ENCODE measurements around the gene DPYSL5.
"Not testable (repeated sequence)": the region's sequence is repeated elsewhere in the genome, so short reads cannot be mapped to it uniquely, and the experiment has no call there.

The DPYSL5 gene

DNA sequence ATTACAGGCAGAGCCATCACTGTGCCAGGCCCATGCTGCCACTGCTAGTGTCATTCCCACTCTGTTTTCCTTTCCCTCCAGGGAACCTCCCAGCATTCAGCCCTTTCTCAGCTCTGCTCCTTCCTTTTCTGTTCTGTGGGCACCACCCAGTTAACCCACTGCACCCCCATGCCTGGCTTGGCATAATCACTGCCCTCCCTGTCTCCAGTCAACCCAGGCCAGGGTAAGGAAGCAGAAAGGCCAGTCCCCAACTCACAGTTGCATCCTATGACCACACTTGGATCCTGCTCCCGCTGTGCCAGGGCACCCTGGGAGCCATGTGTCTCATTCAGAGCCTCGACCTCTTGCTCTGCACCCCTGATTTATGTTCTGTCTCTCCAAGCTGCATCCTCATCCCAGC, 32.2 kb downstream of the DPYSL5 start:
- Mint-ChIP-seq H3K27ac (no peak overlapping the region), H3K36me3 (no peaks in the 10 kb centered on the region), H3K9me3 (ENCODE audit: low read depth) (no peaks in the 10 kb centered on the region), H3K4me1 (ENCODE audit: low read depth) (no peaks in the 10 kb centered on the region), H3K27me3 (peaks cover 7% of the 10 kb centered on the region), H3K4me3 (no peak overlapping the region)

GRCh38 chr2:26880910-26881435, 33.0 kb downstream of the DPYSL5 start:
- Mint-ChIP-seq H3K36me3 (no peaks in the 10 kb centered on the region), H3K27ac (no peak overlapping the region), H3K4me1 (ENCODE audit: low read depth) (no peaks in the 10 kb centered on the region), H3K9me3 (ENCODE audit: low read depth) (no peaks in the 10 kb centered on the region), H3K4me3 (no peak overlapping the region), H3K27me3 (peaks cover 7% of the 10 kb centered on the region)

DNA sequence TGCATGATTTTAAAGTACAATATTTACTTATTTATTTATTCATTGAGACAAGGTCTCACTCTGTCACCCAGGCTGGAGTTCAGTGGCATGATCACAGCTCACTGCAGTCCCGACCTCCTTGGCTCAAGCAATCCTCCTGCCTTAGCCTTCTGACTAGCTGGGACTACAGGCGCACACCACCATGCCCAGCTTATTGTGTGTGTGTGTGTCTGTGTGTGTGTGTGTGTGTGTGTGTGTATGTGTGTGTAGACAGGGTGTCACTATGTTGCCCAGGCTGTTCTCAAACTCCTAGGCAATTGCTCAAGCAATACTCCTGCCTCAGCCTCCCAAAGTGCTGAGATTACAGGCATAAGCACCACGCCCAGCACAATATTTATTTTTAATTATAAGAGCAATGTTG, 34.3 kb downstream of the DPYSL5 start:
- H3K4me3 Mint-ChIP-seq, H3K36me3 Mint-ChIP-seq: not testable (repeated sequence)

DNA sequence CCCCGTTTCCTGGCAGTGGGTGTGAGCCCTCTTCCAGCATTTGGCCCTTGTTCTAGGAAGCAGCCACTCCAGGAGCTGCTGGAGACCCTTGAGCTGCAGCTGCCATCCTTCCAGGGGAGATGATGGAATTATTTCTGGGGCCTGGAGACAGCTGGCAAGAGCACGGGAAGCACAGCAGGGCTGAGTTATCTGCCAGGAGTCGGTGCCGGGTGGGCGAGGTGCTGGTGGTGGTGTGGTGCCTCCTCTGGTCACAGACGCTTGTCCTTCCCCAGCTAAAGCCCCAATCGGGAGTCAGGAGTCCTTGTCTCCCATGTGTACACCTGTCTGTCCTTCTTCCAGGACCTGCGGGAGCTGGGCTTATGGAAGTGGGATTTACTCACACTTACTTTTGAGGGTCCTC, 36.0 kb downstream of the DPYSL5 start:
- Mint-ChIP-seq H3K27me3 (peaks cover 7% of the 10 kb centered on the region), H3K36me3 (no peaks in the 10 kb centered on the region), H3K27ac (no peak overlapping the region), H3K4me3 (no peak overlapping the region), H3K4me1 (ENCODE audit: low read depth) (no peaks in the 10 kb centered on the region), H3K9me3 (ENCODE audit: low read depth) (no peaks in the 10 kb centered on the region)

More for the DNA sequence above, 34.3 kb downstream of the DPYSL5 start:
- not testable (repeated sequence) for H3K27me3 Mint-ChIP-seq; H3K9me3 Mint-ChIP-seq (ENCODE audit: low read depth); H3K27ac Mint-ChIP-seq; H3K4me1 Mint-ChIP-seq (ENCODE audit: low read depth)

- Mint-ChIP-seq H3K27ac (no peak overlapping the region), H3K27me3 (peaks cover 7% of the 10 kb centered on the region), H3K36me3 (no peaks in the 10 kb centered on the region), H3K9me3 (ENCODE audit: low read depth) (no peaks in the 10 kb centered on the region), H3K4me1 (ENCODE audit: low read depth) (no peaks in the 10 kb centered on the region), H3K4me3 (no peak overlapping the region)
These were observed 36.6 kb downstream of the DPYSL5 start for GRCh38 chr2:26884486-26884885.

DNA sequence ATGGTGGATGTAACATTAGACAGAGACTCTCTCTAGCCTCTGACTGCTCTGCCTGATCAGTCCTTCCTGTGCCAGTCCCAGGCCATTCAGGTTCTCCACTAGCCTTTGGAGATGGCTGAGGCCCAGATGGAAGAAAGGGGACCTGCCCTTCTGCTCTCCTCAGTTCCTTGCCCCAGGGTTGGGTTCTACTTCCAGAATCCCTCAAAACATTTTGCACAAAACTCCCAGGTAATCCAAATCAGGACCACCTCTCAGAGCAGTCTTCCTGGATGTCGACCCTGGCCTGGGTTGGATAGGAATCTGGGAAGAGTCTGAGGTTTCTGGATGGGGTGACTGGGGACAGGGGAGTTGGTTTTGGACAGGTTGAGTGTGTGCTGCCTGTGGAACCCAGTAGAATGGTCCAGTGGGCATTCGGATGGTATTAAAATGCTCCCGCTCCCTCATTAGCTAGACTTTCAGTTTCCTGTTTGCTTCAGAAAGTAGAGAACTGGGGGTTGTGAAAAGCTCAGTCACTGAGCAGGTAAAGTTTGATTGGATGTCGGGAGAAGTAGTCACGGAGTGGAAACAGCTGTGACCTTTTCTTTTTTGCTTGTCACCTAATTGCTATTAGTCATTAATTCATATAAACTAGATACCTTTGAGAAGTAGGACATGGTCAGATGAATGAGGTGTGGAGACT, 37.9 kb downstream of the DPYSL5 start:
- no peaks in the 10 kb centered on the region for H3K9me3 Mint-ChIP-seq (ENCODE audit: low read depth)
- H3K27me3 Mint-ChIP-seq, result peaks cover 4% of the 10 kb centered on the region
- H3K36me3 Mint-ChIP-seq, result no peaks in the 10 kb centered on the region
- H3K4me1 Mint-ChIP-seq (ENCODE audit: low read depth), result no peaks in the 10 kb centered on the region
- H3K27ac Mint-ChIP-seq, result no peak overlapping the region
- no peak overlapping the region for H3K4me3 Mint-ChIP-seq

DNA sequence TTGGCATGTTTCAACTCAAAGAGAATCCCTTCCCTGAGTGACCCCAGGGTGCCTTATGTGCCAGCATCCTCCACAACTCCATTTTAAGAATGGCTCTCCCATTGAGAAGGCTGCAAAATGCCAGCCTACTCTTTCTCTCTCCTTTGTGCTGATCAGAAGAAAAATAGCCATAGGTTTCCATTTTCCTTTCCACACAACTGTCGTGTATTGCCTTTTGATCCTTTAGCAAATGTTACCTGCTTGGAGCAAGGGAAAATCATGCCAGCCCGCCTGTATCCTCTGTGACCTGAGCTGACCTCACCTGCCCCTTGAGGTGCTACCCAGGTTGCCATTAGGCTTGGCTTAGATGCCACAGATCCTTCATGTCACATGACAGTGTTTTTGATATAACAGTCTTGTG, 38.8 kb downstream of the DPYSL5 start:
- Mint-ChIP-seq H3K4me1 (ENCODE audit: low read depth) (no peaks in the 10 kb centered on the region), H3K27ac (no peak overlapping the region), H3K9me3 (ENCODE audit: low read depth) (no peaks in the 10 kb centered on the region), H3K27me3 (peaks cover 4% of the 10 kb centered on the region), H3K36me3 (no peaks in the 10 kb centered on the region), H3K4me3 (no peak overlapping the region)

- Mint-ChIP-seq H3K27ac (no peak overlapping the region), H3K9me3 (ENCODE audit: low read depth) (no peaks in the 10 kb centered on the region), H3K4me3 (no peak overlapping the region), H3K4me1 (ENCODE audit: low read depth) (no peaks in the 10 kb centered on the region), H3K27me3 (peaks cover 4% of the 10 kb centered on the region), H3K36me3 (no peaks in the 10 kb centered on the region)
These were observed 39.2 kb downstream of the DPYSL5 start for GRCh38 chr2:26887151-26887550.

DNA sequence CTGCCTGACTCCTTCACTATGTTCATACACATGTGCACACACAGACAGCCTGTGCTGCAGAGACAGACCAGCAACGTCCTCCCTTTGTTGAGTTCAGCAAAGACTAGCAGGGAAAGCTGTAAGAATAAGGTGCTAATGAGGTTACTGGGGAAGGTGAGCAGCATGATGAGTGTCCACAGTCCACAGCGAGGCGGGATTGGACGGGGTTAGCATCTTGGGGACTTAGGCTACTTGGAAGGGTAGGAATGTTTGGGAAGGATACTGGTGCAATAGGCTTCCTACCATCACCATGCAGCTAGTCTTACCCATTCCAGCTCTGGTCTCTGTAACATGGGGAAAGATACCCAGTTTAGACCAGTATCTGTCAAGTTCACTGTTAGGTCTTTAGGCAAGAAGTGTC, 41.9 kb downstream of the DPYSL5 start:
- Mint-ChIP-seq H3K36me3 (no peaks in the 10 kb centered on the region), H3K27me3 (no peaks in the 10 kb centered on the region), H3K27ac (no peak overlapping the region), H3K4me3 (no peak overlapping the region), H3K4me1 (ENCODE audit: low read depth) (no peaks in the 10 kb centered on the region), H3K9me3 (ENCODE audit: low read depth) (no peaks in the 10 kb centered on the region)

DNA sequence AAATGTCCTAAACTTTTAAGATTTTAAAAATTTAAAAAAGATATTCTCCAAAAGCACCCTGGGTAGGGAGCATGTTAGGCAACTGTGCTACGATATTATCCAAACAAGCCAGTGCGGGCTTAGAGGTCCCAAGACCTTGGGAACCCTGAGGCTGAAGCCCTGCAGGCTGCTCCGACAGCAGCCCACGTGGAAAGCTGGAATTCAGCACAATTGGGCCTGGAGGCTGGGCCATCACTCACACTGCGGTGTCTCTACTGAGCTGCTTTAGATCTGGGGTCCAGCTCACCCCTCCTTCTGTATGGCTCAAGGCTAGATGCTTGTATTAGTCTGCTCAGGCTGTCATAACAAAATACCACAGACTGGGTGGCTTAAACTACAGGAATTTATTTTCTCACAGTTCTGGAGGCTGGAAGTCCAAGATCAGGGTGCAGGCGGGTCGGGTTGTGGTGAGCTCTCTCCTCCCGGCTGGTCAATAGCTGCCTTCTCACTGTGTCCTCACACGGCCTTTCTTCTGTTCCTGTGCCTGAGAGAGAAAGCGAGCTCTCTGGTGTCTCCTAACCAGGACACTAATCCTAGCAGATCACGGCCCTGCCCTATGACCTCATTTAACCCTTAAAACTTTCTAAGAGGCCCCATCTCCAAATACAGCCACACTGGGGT, 42.5 kb downstream of the DPYSL5 start:
- Mint-ChIP-seq H3K27ac (no peak overlapping the region), H3K27me3 (no peaks in the 10 kb centered on the region), H3K36me3 (no peaks in the 10 kb centered on the region), H3K9me3 (ENCODE audit: low read depth) (no peaks in the 10 kb centered on the region), H3K4me1 (ENCODE audit: low read depth) (no peaks in the 10 kb centered on the region), H3K4me3 (no peak overlapping the region)

DNA sequence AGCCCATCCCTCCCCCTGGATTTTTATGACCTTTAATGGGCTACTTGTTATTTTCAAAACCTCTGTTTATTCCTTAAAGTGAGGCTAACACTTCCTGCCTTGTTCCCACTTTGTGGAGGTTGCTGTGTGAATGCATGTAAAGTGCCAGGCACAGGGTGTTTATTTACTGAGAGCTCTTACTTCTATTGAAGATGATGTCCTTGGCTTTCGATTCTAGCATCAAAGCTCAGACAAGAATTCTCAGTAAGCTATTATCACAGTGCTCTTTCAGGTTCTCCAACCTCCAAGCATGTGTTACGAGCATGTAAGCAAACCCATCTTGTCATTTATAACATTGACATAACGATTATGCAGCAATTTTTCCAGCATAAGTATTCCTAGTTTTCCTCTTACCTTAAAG, 44.2 kb downstream of the DPYSL5 start:
- no peaks in the 10 kb centered on the region for H3K4me1 Mint-ChIP-seq (ENCODE audit: low read depth)
- peaks cover 3% of the 10 kb centered on the region for H3K27me3 Mint-ChIP-seq
- no peaks in the 10 kb centered on the region for H3K36me3 Mint-ChIP-seq
- no peak overlapping the region for H3K27ac Mint-ChIP-seq
- no peak overlapping the region for H3K4me3 Mint-ChIP-seq
- H3K9me3 Mint-ChIP-seq (ENCODE audit: low read depth), result no peaks in the 10 kb centered on the region

GRCh38 chr2:26892922-26893524, 45.1 kb downstream of the DPYSL5 start:
- H3K27me3 Mint-ChIP-seq, result peaks cover 5% of the 10 kb centered on the region
- H3K4me1 Mint-ChIP-seq (ENCODE audit: low read depth), result no peaks in the 10 kb centered on the region
- H3K9me3 Mint-ChIP-seq (ENCODE audit: low read depth), result no peaks in the 10 kb centered on the region
- no peaks in the 10 kb centered on the region for H3K36me3 Mint-ChIP-seq
- H3K4me3 Mint-ChIP-seq, result no peak overlapping the region
- H3K27ac Mint-ChIP-seq, result no peak overlapping the region

GRCh38 chr2:26894136-26894535, 46.2 kb downstream of the DPYSL5 start:
- Mint-ChIP-seq H3K4me1 (ENCODE audit: low read depth) (no peaks in the 10 kb centered on the region), H3K36me3 (no peaks in the 10 kb centered on the region), H3K9me3 (ENCODE audit: low read depth) (no peaks in the 10 kb centered on the region), H3K27me3 (peaks cover 5% of the 10 kb centered on the region), H3K4me3 (no peak overlapping the region), H3K27ac (no peak overlapping the region)

GRCh38 chr2:26897807-26898479, 50.0 kb downstream of the DPYSL5 start:
- H3K4me3 Mint-ChIP-seq, result no peak overlapping the region
- H3K27ac Mint-ChIP-seq, result no peak overlapping the region
- no peaks in the 10 kb centered on the region for H3K4me1 Mint-ChIP-seq (ENCODE audit: low read depth)
- H3K9me3 Mint-ChIP-seq (ENCODE audit: low read depth), result no peaks in the 10 kb centered on the region
- H3K27me3 Mint-ChIP-seq, result peaks cover 5% of the 10 kb centered on the region
- no peaks in the 10 kb centered on the region for H3K36me3 Mint-ChIP-seq

GRCh38 chr2:26898480-26899078, 50.6 kb downstream of the DPYSL5 start:
- Mint-ChIP-seq H3K36me3 (no peaks in the 10 kb centered on the region), H3K9me3 (ENCODE audit: low read depth) (no peaks in the 10 kb centered on the region), H3K27ac (no peak overlapping the region), H3K27me3 (peaks cover 5% of the 10 kb centered on the region), H3K4me3 (no peak overlapping the region), H3K4me1 (ENCODE audit: low read depth) (no peaks in the 10 kb centered on the region)

Data from activated naive CD8-positive, alpha-beta T cell (primary cell).